HL-60/S4 (cell line): ENCODE results near the gene CHP1.
"Not testable (repeated sequence)": the region's sequence is repeated elsewhere in the genome, so short reads cannot be mapped to it uniquely, and the experiment has no call there.

Experiments used
- in situ Hi-C: fragments of 300-500 bp; cut with MboI; formaldehyde crosslinking; loops from 2 replicates; pipeline ENCODE4 v1.14.3; 2022; ENCODE audit warnings: low sequenced_read_pairs

The CHP1 gene

GRCh38 chr15:41289953-41290352, 58.9 kb downstream of the CHP1 start:
- in situ Hi-C loops: no loop called here

- in situ Hi-C loops: no loop called here
These were observed 60.1 kb downstream of the CHP1 start for GRCh38 chr15:41291065-41291631.

GRCh38 chr15:41292521-41292920, 61.5 kb downstream of the CHP1 start:
- in situ Hi-C loops: no loop called here

GRCh38 chr15:41301139-41301538, 70.1 kb downstream of the CHP1 start:
- in situ Hi-C loops: not testable (repeated sequence)

GRCh38 chr15:41301587-41301986, 70.5 kb downstream of the CHP1 start:
- in situ Hi-C loops: no loop called here

GRCh38 chr15:41304149-41304770, 73.2 kb downstream of the CHP1 start:
- in situ Hi-C loops: no loop called here

- in situ Hi-C loops: no loop called here
These were observed 76.6 kb downstream of the CHP1 start for GRCh38 chr15:41307679-41308078.

- in situ Hi-C loops: no loop called here
These were observed 78.3 kb downstream of the CHP1 start for GRCh38 chr15:41309226-41309905.

- in situ Hi-C loops: not testable (repeated sequence)
These were observed 89.8 kb downstream of the CHP1 start for GRCh38 chr15:41320805-41321330.

GRCh38 chr15:41323611-41324010, 92.5 kb downstream of the CHP1 start:
- in situ Hi-C loops: no loop called here

GRCh38 chr15:41331281-41331680, 100.2 kb downstream of the CHP1 start:
- in situ Hi-C loops: no loop called here
